A673 (cell line): ENCODE data around the gene TNRC6A.

ENCODE experiments used
- CTCF ChIP-seq: fragments of 300-800, 200-600 bp; sonication (generic); conservative IDR thresholded peaks from 2 replicates; pipeline ENCODE4 v1.5.1; 2017; ENCODE audit warnings: low read depth, mild to moderate bottlenecking, antibody characterized with exemption, low read length, moderate library complexity, mixed read lengths
- EZH2 ChIP-seq: fragments of 200-600 bp; sonication (generic); IDR thresholded peaks from 2 replicates; pipeline ENCODE4 v1.6.1; 2017; ENCODE audit warnings: borderline replicate concordance, low read depth, mild to moderate bottlenecking, mixed read lengths, antibody characterized with exemption, low read length; ENCODE audit not compliant: poor library complexity, severe bottlenecking

GRCh38 chr16:24826817-24827566 is 97.5 kb downstream of the TNRC6A start:
- TF ChIP-seq CTCF (no peak), EZH2 (no peak)
